Measurements from ENCODE around the gene KNDC1. TPM values are rescaled to one million over a fixed set of nuclear protein-coding genes. Genes with fewer than 3 reads are reported as not detected.

Gene KNDC1
- total RNA-seq, 1 experiment from 2014 or later, result 15.7 TPM

DNA sequence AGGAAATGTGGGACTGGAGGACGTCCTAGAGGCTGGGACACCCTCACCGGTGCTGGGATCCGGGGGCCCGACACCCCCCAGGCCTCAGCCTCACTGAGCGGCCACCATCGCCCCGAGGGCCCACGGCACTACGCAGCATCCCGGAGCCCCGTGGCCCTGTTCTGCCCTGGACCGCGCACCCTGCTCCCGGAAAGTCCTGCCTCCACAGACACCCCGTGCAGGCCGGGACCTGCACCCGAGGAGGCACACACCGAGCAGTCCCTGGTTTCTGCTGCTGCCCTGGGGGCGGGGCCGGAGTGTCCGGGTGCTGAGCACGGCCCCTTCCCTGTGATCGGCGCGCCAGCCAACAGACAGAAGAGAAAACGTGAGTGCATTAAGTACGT is 18.1 kb upstream of the KNDC1 start:
- Histone ChIP-seq H3K27me3 (ENCODE audit: insufficient read depth, low read length) (no peaks in the 10 kb centered on the region), H3K79me2 (ENCODE audit: insufficient read depth, low read length) (no peaks in the 10 kb centered on the region), H4K5ac (ENCODE audit: insufficient read length, low read depth, low read length) (no peak overlapping the region), H3K18ac (ENCODE audit: insufficient read length, low read depth, low read length) (no peak overlapping the region), H2BK120ac (ENCODE audit: low read depth, low read length, poor library complexity, severe bottlenecking) (no peak overlapping the region), H3K4me1 (ENCODE audit: insufficient read depth, low read length) (peaks cover 7% of the 10 kb centered on the region; the same call in 1 of the 2 replicates), H3K23ac (ENCODE audit: insufficient read length, low read depth, low read length) (no peak overlapping the region), H3K23me2 (ENCODE audit: insufficient read length, low read depth, low read length, poor library complexity, severe bottlenecking) (no peaks in the 10 kb centered on the region), H2BK12ac (ENCODE audit: insufficient read length, low read depth, low read length) (no peak overlapping the region), H3K27ac (ENCODE audit: insufficient read length, low read depth, low read length) (no peak overlapping the region), H4K91ac (ENCODE audit: insufficient read length, low read depth, low read length) (no peak overlapping the region), H2AK5ac (ENCODE audit: insufficient read length, low read length) (no peak overlapping the region), H2BK5ac (ENCODE audit: insufficient read length, low read length) (no peak overlapping the region), H4K20me1 (ENCODE audit: control insufficient read depth, insufficient read depth, insufficient read length) (no peaks in the 10 kb centered on the region), H3K9ac (ENCODE audit: extremely low read depth, insufficient read length, low read length) (no peak overlapping the region), H3K4ac (ENCODE audit: low read depth, low read length) (no peak overlapping the region; the same call in 1 of the 2 replicates), H3K14ac (ENCODE audit: insufficient read depth, low read length) (no peak overlapping the region; the same call in 1 of the 2 replicates), H3K9me3 (ENCODE audit: control insufficient read depth, low read depth, low read length) (no peaks in the 10 kb centered on the region), H2BK20ac (ENCODE audit: low read depth, low read length, poor library complexity, severe bottlenecking) (no peak overlapping the region), H2AFZ (ENCODE audit: low read length) (no peak overlapping the region), H3K56ac (ENCODE audit: insufficient read length, low read depth, low read length) (no peak overlapping the region), H3T11ph (ENCODE audit: low read length) (no peak overlapping the region), H3K79me1 (ENCODE audit: insufficient read depth, low read depth, low read length, poor library complexity, severe bottlenecking) (no peaks in the 10 kb centered on the region), H3K4me2 (ENCODE audit: insufficient read depth, insufficient read length, low read length) (no peak overlapping the region), H4K8ac (replicated peaks; ENCODE audit: insufficient read length, low read depth, low read length) (no peak overlapping the region), H2BK15ac (ENCODE audit: low read depth, low read length) (no peak overlapping the region)
- no peak overlapping the region for H3K4me3 Mint-ChIP-seq
- H3K27ac Mint-ChIP-seq, result no peak overlapping the region
- H3K9me3 Mint-ChIP-seq, result peaks cover 0 to 1% of the 10 kb centered on the region in 2 experiments; a peak in 3 of 5 replicates
- WGBS (ENCODE audit: extremely low coverage, insufficient read length, low lambda C conversion rate), result no CpG with 5 or more reads among the region's 27 CpGs
- DNase-seq, result peak; percentile 27
- H3K36me3 Mint-ChIP-seq (ENCODE audit: insufficient read depth in 1 of 3, low read depth in 3 of 3), result peaks cover 0 to 3% (median 0%) of the 10 kb centered on the region in 3 experiments; a peak in 3 of 7 replicates
- no peaks in the 10 kb centered on the region; the same call in 1 of the 2 replicates for H3K27me3 Mint-ChIP-seq (ENCODE audit: low read depth)
- TF ChIP-seq, protein P1, sequence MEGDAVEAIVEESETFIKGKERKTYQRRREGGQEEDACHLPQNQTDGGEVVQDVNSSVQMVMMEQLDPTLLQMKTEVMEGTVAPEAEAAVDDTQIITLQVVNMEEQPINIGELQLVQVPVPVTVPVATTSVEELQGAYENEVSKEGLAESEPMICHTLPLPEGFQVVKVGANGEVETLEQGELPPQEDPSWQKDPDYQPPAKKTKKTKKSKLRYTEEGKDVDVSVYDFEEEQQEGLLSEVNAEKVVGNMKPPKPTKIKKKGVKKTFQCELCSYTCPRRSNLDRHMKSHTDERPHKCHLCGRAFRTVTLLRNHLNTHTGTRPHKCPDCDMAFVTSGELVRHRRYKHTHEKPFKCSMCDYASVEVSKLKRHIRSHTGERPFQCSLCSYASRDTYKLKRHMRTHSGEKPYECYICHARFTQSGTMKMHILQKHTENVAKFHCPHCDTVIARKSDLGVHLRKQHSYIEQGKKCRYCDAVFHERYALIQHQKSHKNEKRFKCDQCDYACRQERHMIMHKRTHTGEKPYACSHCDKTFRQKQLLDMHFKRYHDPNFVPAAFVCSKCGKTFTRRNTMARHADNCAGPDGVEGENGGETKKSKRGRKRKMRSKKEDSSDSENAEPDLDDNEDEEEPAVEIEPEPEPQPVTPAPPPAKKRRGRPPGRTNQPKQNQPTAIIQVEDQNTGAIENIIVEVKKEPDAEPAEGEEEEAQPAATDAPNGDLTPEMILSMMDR (conservative IDR thresholded peaks at IDR 0.05), result no peak
- H3K4me1 Mint-ChIP-seq, result peaks cover 32 to 33% of the 10 kb centered on the region in 2 experiments

Data from H9 (cell line).